Activated CD4-positive, alpha-beta T cell treated with anti-CD3 and anti-CD28 coated beads, Interleukin-2, amount 10 ng/mL, durations not matched to agents 24 days and 14 days (primary cell): ENCODE results near the gene TMEM156. TPM values are rescaled to one million over a fixed set of nuclear protein-coding genes. Genes with fewer than 3 reads are reported as not detected.
"Not testable (repeated sequence)": the region's sequence is repeated elsewhere in the genome, so short reads cannot be mapped to it uniquely, and the experiment has no call there.

ENCODE experiments used
- DNase-seq: peaks from one replicate; pipeline ENCODE4 v3.0.0; 2022
- H3K27ac Mint-ChIP-seq: one replicate; pipeline ENCODE4 v1.8.0; 2022; ENCODE audit warnings: mild to moderate bottlenecking, mixed read lengths
- H3K27me3 Mint-ChIP-seq: one replicate; pipeline ENCODE4 v1.8.0; 2022; ENCODE audit warnings: mixed read lengths
- H3K36me3 Mint-ChIP-seq: one replicate; pipeline ENCODE4 v1.8.0; 2022; ENCODE audit warnings: low read depth, mild to moderate bottlenecking, mixed read lengths
- H3K4me1 Mint-ChIP-seq: one replicate; pipeline ENCODE4 v1.8.0; 2021; ENCODE audit warnings: mixed read lengths
- H3K4me3 Mint-ChIP-seq: one replicate; pipeline ENCODE4 v1.8.0; 2022; ENCODE audit warnings: mild to moderate bottlenecking, moderate library complexity, mixed read lengths
- H3K9me3 Mint-ChIP-seq: one replicate; pipeline ENCODE4 v1.8.0; 2021; ENCODE audit warnings: mixed read lengths
- intact Hi-C: fragments of 100-400 bp; cut with micrococcal nuclease; formaldehyde crosslinking; loops from one replicate; pipeline ENCODE4 v1.15.1; 2023
- total RNA-seq: library from RNA; stranded (reverse); gene quantifications from 2 replicates; pipeline ENCODE4 v1.2.3, GENCODE V29; 2022

The TMEM156 gene
- total RNA-seq, 1 donor from 2014 or later, result 26.9 TPM

GRCh38 chr4:38954727-38955126 lies 77.5 kb downstream of the TMEM156 start:
- no peak for DNase-seq
- peaks cover 16% of the 10 kb centered on the region for H3K9me3 Mint-ChIP-seq
- intact Hi-C loops, result no loop called here
- H3K4me1 Mint-ChIP-seq, result peaks cover 59% of the 10 kb centered on the region
- H3K36me3 Mint-ChIP-seq, result peaks cover 15% of the 10 kb centered on the region
- no peak overlapping the region for H3K4me3 Mint-ChIP-seq
- H3K27me3 Mint-ChIP-seq, result no peaks in the 10 kb centered on the region
- H3K27ac Mint-ChIP-seq, result no peak overlapping the region

- H3K27me3 Mint-ChIP-seq, result no peaks in the 10 kb centered on the region
- H3K4me3 Mint-ChIP-seq, result no peak overlapping the region
- H3K27ac Mint-ChIP-seq, result peak overlapping the region; percentile 34
- DNase-seq, result no peak
- peaks cover 55% of the 10 kb centered on the region for H3K4me1 Mint-ChIP-seq
- intact Hi-C loops, result no loop called here
- H3K9me3 Mint-ChIP-seq, result peaks cover 8% of the 10 kb centered on the region
- peaks cover 7% of the 10 kb centered on the region for H3K36me3 Mint-ChIP-seq
Observed at GRCh38 chr4:38952017-38952416, 80.2 kb downstream of the TMEM156 start.

- Mint-ChIP-seq H3K4me1 (peaks cover 54% of the 10 kb centered on the region), H3K4me3 (no peak overlapping the region), H3K9me3 (peaks cover 8% of the 10 kb centered on the region), H3K27me3 (no peaks in the 10 kb centered on the region), H3K27ac (peak overlapping the region; percentile 34), H3K36me3 (peaks cover 7% of the 10 kb centered on the region)
- intact Hi-C loops, result no loop called here
- no peak for DNase-seq
Observed at GRCh38 chr4:38951598-38951997, 80.6 kb downstream of the TMEM156 start.

DNA sequence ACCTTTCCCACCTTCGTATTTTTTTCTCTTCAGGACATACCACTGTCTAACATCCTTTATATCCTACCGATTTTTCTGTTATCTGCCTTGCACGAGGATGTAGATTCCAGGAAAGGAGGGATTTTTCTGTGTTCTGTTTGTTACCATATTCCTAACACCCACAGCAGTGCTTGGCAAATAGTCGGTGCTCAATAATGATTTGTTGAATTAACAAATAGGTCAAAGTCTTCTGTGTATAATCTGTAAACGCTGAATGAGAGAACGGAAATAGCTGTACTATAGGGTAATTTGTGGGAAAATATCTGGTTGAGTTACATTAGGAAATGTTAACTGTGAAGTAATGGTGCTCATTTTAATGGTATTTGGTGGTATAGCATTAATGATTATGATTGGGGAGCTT lies 81.5 kb downstream of the TMEM156 start:
- peaks cover 46% of the 10 kb centered on the region for H3K4me1 Mint-ChIP-seq
- H3K9me3 Mint-ChIP-seq, result no peaks in the 10 kb centered on the region
- H3K27ac Mint-ChIP-seq, result peak overlapping the region; percentile 26
- no peaks in the 10 kb centered on the region for H3K36me3 Mint-ChIP-seq
- intact Hi-C loops, result no loop called here
- no peaks in the 10 kb centered on the region for H3K27me3 Mint-ChIP-seq
- H3K4me3 Mint-ChIP-seq, result no peak overlapping the region
- DNase-seq, result no peak

DNA sequence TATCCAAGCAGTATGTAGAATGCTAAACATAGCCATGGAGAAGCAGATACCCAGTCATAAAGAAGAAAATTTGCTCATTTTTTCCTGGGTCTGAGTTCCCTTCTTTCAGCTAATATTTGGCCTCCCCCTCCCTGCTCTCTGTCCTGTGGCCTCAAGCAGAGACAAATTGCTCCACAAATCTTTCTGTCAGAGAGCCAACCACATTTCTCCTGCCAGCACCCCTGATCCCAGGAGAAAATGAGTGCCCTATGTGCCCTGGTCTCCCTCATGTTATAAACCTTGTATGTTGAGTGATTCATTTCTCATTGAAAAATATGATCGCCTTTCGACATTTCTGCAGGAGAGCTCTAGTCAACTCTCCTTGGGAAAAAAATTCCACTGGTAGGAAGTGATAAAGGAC lies 82.0 kb downstream of the TMEM156 start:
- Mint-ChIP-seq H3K36me3 (no peaks in the 10 kb centered on the region), H3K4me1 (peaks cover 46% of the 10 kb centered on the region), H3K9me3 (no peaks in the 10 kb centered on the region), H3K4me3 (no peak overlapping the region), H3K27me3 (no peaks in the 10 kb centered on the region), H3K27ac (peak overlapping the region; percentile 26)
- DNase-seq, result no peak
- intact Hi-C loops, result no loop called here

- Mint-ChIP-seq H3K9me3 (no peaks in the 10 kb centered on the region), H3K4me1 (peaks cover 46% of the 10 kb centered on the region), H3K27ac (peak overlapping the region; percentile 82), H3K36me3 (no peaks in the 10 kb centered on the region), H3K27me3 (no peaks in the 10 kb centered on the region), H3K4me3 (peak overlapping the region; percentile 43)
- peak; percentile 87 for DNase-seq
- intact Hi-C loops, result loop anchor here (1.0 to 5.0 kb wide), 3 partner anchors 9 to 37 kb away; no protein-coding TSS in a partner anchor
Observed at GRCh38 chr4:38949411-38950051, 82.7 kb downstream of the TMEM156 start.

- H3K9me3 Mint-ChIP-seq, result no peaks in the 10 kb centered on the region
- H3K27me3 Mint-ChIP-seq, result no peaks in the 10 kb centered on the region
- no peak overlapping the region for H3K4me3 Mint-ChIP-seq
- H3K4me1 Mint-ChIP-seq, result peaks cover 42% of the 10 kb centered on the region
- intact Hi-C loops, result loop anchor here (5.0 kb wide), 1 partner anchor 36 kb away; no protein-coding TSS in a partner anchor
- DNase-seq, result no peak
- H3K36me3 Mint-ChIP-seq, result no peaks in the 10 kb centered on the region
- no peak overlapping the region for H3K27ac Mint-ChIP-seq
Observed at GRCh38 chr4:38948551-38948950, 83.7 kb downstream of the TMEM156 start.

GRCh38 chr4:38946919-38947318 lies 85.3 kb downstream of the TMEM156 start:
- no peak overlapping the region for H3K4me3 Mint-ChIP-seq
- H3K27ac Mint-ChIP-seq, result no peak overlapping the region
- no peaks in the 10 kb centered on the region for H3K36me3 Mint-ChIP-seq
- H3K27me3 Mint-ChIP-seq, result no peaks in the 10 kb centered on the region
- DNase-seq, result no peak
- intact Hi-C loops, result loop anchor here (5.0 kb wide), 1 partner anchor 35 kb away; no protein-coding TSS in a partner anchor
- peaks cover 41% of the 10 kb centered on the region for H3K4me1 Mint-ChIP-seq
- peaks cover 6% of the 10 kb centered on the region for H3K9me3 Mint-ChIP-seq

DNA sequence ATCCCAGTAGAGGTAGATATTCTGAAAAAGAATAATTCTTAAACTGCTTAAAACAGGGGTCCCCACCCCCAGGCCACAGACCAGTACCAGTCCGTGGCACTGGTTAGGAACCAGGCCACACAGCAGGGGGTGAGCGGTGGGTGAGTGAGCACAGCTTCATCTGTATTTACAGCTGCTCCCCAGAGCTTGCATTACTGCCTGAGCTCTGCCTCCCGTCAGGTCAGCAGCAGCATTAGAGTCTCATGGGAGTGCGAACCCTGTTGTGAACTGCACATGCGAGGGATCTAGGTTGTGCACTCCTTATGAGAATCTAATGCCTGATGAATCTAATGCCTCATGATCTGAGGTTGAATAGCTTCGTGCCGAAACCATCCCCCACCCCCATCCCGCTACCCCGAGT lies 87.8 kb downstream of the TMEM156 start:
- Mint-ChIP-seq H3K4me3 (no peak overlapping the region), H3K9me3 (peaks cover 6% of the 10 kb centered on the region), H3K27ac (peak overlapping the region; percentile 20), H3K4me1 (peaks cover 38% of the 10 kb centered on the region), H3K27me3 (no peaks in the 10 kb centered on the region), H3K36me3 (peaks cover 2% of the 10 kb centered on the region)
- no peak for DNase-seq
- intact Hi-C loops, result no loop called here

DNA sequence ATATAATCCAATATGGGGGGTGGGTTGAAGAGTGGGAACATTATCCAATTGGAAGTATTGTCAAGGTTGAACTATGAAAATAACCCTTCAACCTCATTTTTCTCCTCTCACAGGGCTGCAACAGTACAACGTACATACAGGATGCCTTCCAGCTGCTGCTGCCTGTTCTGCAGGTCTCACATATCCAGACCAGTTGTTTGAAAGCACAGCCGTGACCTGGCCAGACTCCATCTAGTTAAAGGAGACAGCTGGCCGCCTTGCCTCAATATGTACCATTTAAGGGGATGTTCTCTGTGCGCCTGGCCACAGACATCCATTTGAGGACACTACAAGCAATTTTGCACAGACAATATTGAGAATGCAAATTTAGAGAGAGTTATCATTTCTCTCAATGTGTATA lies 88.9 kb downstream of the TMEM156 start:
- no peak overlapping the region for H3K27ac Mint-ChIP-seq

GRCh38 chr4:38941906-38942305 lies 90.3 kb downstream of the TMEM156 start:
- intact Hi-C loops, DNase-seq, H3K36me3 Mint-ChIP-seq, H3K9me3 Mint-ChIP-seq, H3K27me3 Mint-ChIP-seq: not testable (repeated sequence)
- H3K4me3 Mint-ChIP-seq, result peak overlapping the region; percentile 13
- peak overlapping the region; percentile 46 for H3K27ac Mint-ChIP-seq
- H3K4me1 Mint-ChIP-seq, result peaks cover 37% of the 10 kb centered on the region

More for the DNA sequence above, 88.9 kb downstream of the TMEM156 start:
- Mint-ChIP-seq H3K4me1 (peaks cover 35% of the 10 kb centered on the region), H3K9me3 (peaks cover 6% of the 10 kb centered on the region), H3K27me3 (no peaks in the 10 kb centered on the region), H3K36me3 (peaks cover 4% of the 10 kb centered on the region), H3K4me3 (no peak overlapping the region)
- DNase-seq, result no peak
- intact Hi-C loops, result no loop called here

DNA sequence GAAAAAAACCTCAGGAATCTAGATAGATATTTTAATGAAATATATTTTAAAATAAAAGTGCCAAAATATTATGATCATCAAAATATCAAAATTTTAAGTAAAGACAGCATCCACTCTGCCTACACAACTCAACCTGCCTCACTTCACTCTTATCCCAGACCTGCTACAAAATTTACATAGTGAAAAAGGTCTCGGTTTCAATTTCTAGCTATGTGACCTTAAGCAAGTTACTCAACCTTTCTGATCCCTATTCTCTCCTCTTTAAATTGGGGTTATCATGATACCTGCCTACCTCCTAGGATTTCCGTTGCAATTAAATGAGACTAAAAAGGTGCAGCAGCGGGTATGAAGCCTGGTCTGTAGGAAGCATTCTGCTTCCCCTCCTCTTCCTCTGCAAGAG lies 91.7 kb downstream of the TMEM156 start:
- Mint-ChIP-seq H3K4me3 (peak overlapping the region; percentile 66), H3K9me3 (peaks cover 6% of the 10 kb centered on the region), H3K27me3 (no peaks in the 10 kb centered on the region), H3K36me3 (peaks cover 4% of the 10 kb centered on the region), H3K4me1 (peaks cover 36% of the 10 kb centered on the region), H3K27ac (peak overlapping the region; percentile 83)
- no peak for DNase-seq
- intact Hi-C loops, result loop anchor here (1.0 kb wide), 1 partner anchor 9 kb away; no protein-coding TSS in a partner anchor

GRCh38 chr4:38939165-38939564 lies 93.0 kb downstream of the TMEM156 start:
- intact Hi-C loops, result loop anchor here (1.0 to 5.0 kb wide), 5 partner anchors 20 to 106 kb away; partner anchors contain the start of gene TMEM156
- Mint-ChIP-seq H3K36me3 (peaks cover 4% of the 10 kb centered on the region), H3K4me3 (no peak overlapping the region), H3K4me1 (peaks cover 36% of the 10 kb centered on the region), H3K9me3 (peaks cover 6% of the 10 kb centered on the region), H3K27ac (peak overlapping the region; percentile 51), H3K27me3 (no peaks in the 10 kb centered on the region)
- no peak for DNase-seq

GRCh38 chr4:38935391-38936073 lies 96.7 kb downstream of the TMEM156 start:
- DNase-seq, result no peak

More at GRCh38 chr4:38935391-38936073, 96.7 kb downstream of the TMEM156 start:
- Mint-ChIP-seq H3K27me3 (no peaks in the 10 kb centered on the region), H3K27ac (no peak overlapping the region), H3K9me3 (no peaks in the 10 kb centered on the region), H3K36me3 (peaks cover 3% of the 10 kb centered on the region), H3K4me3 (no peak overlapping the region), H3K4me1 (peaks cover 21% of the 10 kb centered on the region)
- intact Hi-C loops, result loop anchor here (5.0 kb wide), 1 partner anchor 97 kb away; the partner anchor contains the start of gene TMEM156
